ENCODE measurements around the gene CC2D2B.

- no peak for TF ChIP-seq POLR2A (IDR thresholded peaks at IDR 0.05; ENCODE audit: low read length)
- no peak for TF ChIP-seq GATA1 (IDR thresholded peaks at IDR 0.05; ENCODE audit: low read depth, low read length)
Measured at GRCh38 chr10:95872158-95872711, 35.5 kb upstream of the CC2D2B start.
